OCI-LY3 (cell line): ENCODE measurements around the gene EYS.
"Not testable (repeated sequence)": the region's sequence is repeated elsewhere in the genome, so short reads cannot be mapped to it uniquely, and the experiment has no call there.

ENCODE experiments used
- EZH2phosphoT487 ChIP-seq: fragments of 200-600 bp; shearing (Covaris generic); IDR thresholded peaks from 2 replicates; pipeline ENCODE4 v1.6.1; 2018; ENCODE audit warnings: antibody characterized with exemption, mixed run types, low read depth
- TF ChIP-seq, protein P1 (sequence below): fragments of 200-600, 300-600 bp; sonication (generic); IDR thresholded peaks from 2 replicates; pipeline ENCODE4 v1.5.1; 2014; ENCODE audit warnings: antibody characterized with exemption, low read length, low read depth

DNA sequence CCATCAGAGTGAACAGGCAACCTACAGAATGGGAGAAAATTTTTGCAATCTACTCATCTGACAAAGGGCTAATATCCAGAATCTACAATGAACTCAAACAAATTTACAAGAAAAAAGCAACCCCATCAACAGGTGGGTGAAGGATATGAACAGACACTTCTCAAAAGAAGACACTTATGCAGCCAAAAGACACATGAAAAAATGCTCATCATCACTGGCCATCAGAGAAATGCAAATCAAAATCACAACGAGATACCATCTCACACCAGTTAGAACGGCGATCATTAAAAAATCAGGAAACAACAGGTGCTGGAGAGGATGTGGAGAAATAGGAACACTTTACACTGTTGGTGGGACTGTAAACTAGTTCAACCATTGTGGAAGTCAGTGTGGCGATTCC lies 1773.1 kb downstream of the EYS start:
- TF ChIP-seq, protein P1, sequence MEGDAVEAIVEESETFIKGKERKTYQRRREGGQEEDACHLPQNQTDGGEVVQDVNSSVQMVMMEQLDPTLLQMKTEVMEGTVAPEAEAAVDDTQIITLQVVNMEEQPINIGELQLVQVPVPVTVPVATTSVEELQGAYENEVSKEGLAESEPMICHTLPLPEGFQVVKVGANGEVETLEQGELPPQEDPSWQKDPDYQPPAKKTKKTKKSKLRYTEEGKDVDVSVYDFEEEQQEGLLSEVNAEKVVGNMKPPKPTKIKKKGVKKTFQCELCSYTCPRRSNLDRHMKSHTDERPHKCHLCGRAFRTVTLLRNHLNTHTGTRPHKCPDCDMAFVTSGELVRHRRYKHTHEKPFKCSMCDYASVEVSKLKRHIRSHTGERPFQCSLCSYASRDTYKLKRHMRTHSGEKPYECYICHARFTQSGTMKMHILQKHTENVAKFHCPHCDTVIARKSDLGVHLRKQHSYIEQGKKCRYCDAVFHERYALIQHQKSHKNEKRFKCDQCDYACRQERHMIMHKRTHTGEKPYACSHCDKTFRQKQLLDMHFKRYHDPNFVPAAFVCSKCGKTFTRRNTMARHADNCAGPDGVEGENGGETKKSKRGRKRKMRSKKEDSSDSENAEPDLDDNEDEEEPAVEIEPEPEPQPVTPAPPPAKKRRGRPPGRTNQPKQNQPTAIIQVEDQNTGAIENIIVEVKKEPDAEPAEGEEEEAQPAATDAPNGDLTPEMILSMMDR: not testable (repeated sequence)
- TF ChIP-seq EZH2phosphoT487: not testable (repeated sequence)
